ENCODE data around the gene SLC25A19. TPM values are rescaled to one million over a fixed set of nuclear protein-coding genes. Genes with fewer than 3 reads are reported as not detected.

The SLC25A19 gene
- total and polyA plus RNA-seq, 2 donors (not counting 1 experiment from before 2014, with no cell fraction given), result 36.8 to 46.4 TPM

DNA sequence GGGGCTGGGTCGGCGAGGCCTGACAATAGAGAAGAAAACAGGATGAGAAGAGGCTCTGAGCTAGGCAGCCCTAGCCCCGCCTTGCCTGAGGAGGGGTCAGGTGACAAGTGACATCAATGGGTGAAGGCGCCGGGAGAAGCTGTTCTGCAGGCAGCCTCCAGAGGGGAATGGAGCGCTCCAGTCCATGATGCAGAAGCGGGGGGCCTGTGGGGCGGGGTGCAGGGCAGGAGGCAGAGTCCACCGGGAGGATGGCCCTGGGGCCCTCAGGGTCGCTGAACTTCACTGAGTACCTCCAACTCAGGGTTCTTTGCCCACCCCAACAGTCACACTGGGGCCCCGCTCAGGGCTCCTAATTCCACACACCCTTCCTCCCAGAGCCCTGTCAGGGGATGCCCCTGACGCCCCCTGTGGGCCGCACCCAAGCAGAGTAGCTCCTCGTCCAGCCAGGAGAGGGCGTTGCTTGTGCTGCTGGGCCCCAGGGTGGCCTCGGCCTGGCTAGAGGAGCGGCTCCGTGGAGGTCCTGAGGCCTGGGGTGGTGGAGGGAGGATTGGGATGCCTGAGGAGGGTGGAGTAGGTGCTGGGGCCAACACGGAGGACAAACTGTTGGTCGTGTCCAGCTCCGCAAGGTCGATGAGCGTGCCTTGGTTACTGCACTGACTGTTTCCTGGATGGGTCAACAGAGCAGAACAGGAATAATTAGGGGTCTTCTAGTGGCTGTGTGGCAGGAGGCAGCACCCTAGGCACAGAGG is 48.7 kb downstream of the SLC25A19 start:
- Histone ChIP-seq H3K9ac (ENCODE audit: low read length) (no peak overlapping the region), H3K79me2 (ENCODE audit: control insufficient read depth, insufficient read depth, low read length) (peaks cover 7% of the 10 kb centered on the region), H3K4me3 (ENCODE audit: control extremely low read depth in 1 of 5, extremely low read depth in 1 of 5, insufficient read depth in 1 of 5, low read depth in 2 of 5, low read length in 4 of 5) (no peak overlapping the region), H3K9me3 (ENCODE audit: control extremely low read depth in 1 of 3, control insufficient read depth in 2 of 3, insufficient read depth in 1 of 3, low read length in 2 of 3) (no peaks in the 10 kb centered on the region), H4K20me1 (ENCODE audit: control insufficient read depth, insufficient read depth, low read length, poor library complexity, severe bottlenecking) (no peaks in the 10 kb centered on the region), H3K4me1 (ENCODE audit: control insufficient read depth in 2 of 2, insufficient read depth in 2 of 2, low read length in 2 of 2) (peaks cover 13 to 58% of the 10 kb centered on the region in 2 donors), H3K36me3 (replicated peaks in 1 of 2; ENCODE audit: control extremely low read depth in 1 of 2, control insufficient read depth in 1 of 2, extremely low read depth in 1 of 2, insufficient read depth in 2 of 2, low read length in 1 of 2) (peaks cover 6 to 91% of the 10 kb centered on the region in 2 experiments), H3K4me2 (replicated peaks; ENCODE audit: low read depth, low read length, poor library complexity, severe bottlenecking) (no peak overlapping the region), H3K27ac (ENCODE audit: low read length in 2 of 2) (peak overlapping the region; percentile 18 to 55), H2AFZ (ENCODE audit: insufficient read depth, low read depth, low read length, poor library complexity, severe bottlenecking) (no peak overlapping the region), H3K27me3 (replicated peaks in 1 of 4; ENCODE audit: control extremely low read depth in 1 of 4, control insufficient read depth in 3 of 4, insufficient read depth in 4 of 4, low read length in 3 of 4) (no peaks in the 10 kb centered on the region)
- TF ChIP-seq EZH2 (IDR thresholded peaks at IDR 0.05; ENCODE audit: borderline replicate concordance, insufficient read depth, low read depth, low read length, poor library complexity, severe bottlenecking), result no peak
- TF ChIP-seq, protein P1, sequence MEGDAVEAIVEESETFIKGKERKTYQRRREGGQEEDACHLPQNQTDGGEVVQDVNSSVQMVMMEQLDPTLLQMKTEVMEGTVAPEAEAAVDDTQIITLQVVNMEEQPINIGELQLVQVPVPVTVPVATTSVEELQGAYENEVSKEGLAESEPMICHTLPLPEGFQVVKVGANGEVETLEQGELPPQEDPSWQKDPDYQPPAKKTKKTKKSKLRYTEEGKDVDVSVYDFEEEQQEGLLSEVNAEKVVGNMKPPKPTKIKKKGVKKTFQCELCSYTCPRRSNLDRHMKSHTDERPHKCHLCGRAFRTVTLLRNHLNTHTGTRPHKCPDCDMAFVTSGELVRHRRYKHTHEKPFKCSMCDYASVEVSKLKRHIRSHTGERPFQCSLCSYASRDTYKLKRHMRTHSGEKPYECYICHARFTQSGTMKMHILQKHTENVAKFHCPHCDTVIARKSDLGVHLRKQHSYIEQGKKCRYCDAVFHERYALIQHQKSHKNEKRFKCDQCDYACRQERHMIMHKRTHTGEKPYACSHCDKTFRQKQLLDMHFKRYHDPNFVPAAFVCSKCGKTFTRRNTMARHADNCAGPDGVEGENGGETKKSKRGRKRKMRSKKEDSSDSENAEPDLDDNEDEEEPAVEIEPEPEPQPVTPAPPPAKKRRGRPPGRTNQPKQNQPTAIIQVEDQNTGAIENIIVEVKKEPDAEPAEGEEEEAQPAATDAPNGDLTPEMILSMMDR (IDR thresholded peaks at IDR 0.05), result peak; percentile 48
- Mint-ChIP-seq H3K4me3 (no peak overlapping the region), H3K27me3 (no peaks in the 10 kb centered on the region), H3K27ac (peak overlapping the region; percentile 67), H3K4me1 (peaks cover 40% of the 10 kb centered on the region), H3K9me3 (ENCODE audit: insufficient read depth) (no peaks in the 10 kb centered on the region)
- WGBS (ENCODE audit: insufficient coverage), result 85% methylated on average over 20 of the region's 23 CpGs
- intact Hi-C loops (cut with micrococcal nuclease), result no loop called here
- ChIA-PET CTCF (interaction anchor here (0.5 to 3.8 kb wide), 9 partner anchors 10 to 279 kb away, joined by 3 to 25 read pairs (median 10); partner anchors contain the start of genes GGA3, MIF4GD and MRPS7), POLR2A (no interaction called here)
- no peak for ATAC-seq (ENCODE audit: low read depth)
- peak; percentile 49 for DNase-seq

DNA sequence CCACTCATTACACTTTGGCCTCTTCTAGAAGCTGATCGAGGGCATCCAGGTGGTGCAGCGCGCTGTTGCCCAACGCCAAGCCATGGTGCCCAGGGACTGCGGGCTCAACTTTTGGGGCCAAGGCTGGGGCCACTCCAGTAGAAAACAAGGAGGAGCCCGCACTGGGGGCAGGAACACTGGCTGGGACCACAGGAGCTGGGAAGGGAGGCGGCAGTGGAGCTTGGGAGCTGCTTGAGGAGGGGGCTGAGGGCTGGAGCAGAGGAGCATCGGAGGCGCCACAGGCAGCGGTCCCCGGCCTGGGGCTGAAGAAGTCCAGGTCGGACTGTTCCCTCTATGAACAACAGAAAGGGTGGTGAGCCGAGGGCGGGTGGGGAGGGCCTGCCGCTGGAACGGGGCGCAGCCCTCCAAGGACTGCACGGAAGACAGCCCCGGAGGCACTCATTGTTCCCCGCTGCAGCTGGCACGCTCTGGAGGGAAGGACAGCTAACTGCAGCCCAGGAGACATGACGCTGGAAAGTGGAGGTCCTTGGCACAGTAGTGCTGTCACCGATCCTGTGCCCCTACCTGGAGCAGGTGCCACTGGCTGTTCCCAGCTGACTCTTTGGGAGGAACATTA is 49.3 kb downstream of the SLC25A19 start:
- Histone ChIP-seq H2AFZ (ENCODE audit: insufficient read depth, low read depth, low read length, poor library complexity, severe bottlenecking) (no peak overlapping the region), H3K9ac (ENCODE audit: low read length) (no peak overlapping the region), H3K9me3 (ENCODE audit: control extremely low read depth in 1 of 3, control insufficient read depth in 2 of 3, insufficient read depth in 1 of 3, low read length in 2 of 3) (no peaks in the 10 kb centered on the region), H3K79me2 (ENCODE audit: control insufficient read depth, insufficient read depth, low read length) (peaks cover 3% of the 10 kb centered on the region), H4K20me1 (ENCODE audit: control insufficient read depth, insufficient read depth, low read length, poor library complexity, severe bottlenecking) (no peaks in the 10 kb centered on the region), H3K36me3 (replicated peaks in 1 of 2; ENCODE audit: control extremely low read depth in 1 of 2, control insufficient read depth in 1 of 2, extremely low read depth in 1 of 2, insufficient read depth in 2 of 2, low read length in 1 of 2) (peaks cover 12 to 90% of the 10 kb centered on the region in 2 experiments), H3K4me2 (replicated peaks; ENCODE audit: low read depth, low read length, poor library complexity, severe bottlenecking) (no peak overlapping the region), H3K4me1 (ENCODE audit: control insufficient read depth in 2 of 2, insufficient read depth in 2 of 2, low read length in 2 of 2) (peaks cover 13 to 51% of the 10 kb centered on the region in 2 donors), H3K27ac (ENCODE audit: low read length in 2 of 2) (no peak overlapping the region), H3K27me3 (replicated peaks in 1 of 4; ENCODE audit: control extremely low read depth in 1 of 4, control insufficient read depth in 3 of 4, insufficient read depth in 4 of 4, low read length in 3 of 4) (no peaks in the 10 kb centered on the region), H3K4me3 (ENCODE audit: control extremely low read depth in 1 of 5, extremely low read depth in 1 of 5, insufficient read depth in 1 of 5, low read depth in 2 of 5, low read length in 4 of 5) (no peak overlapping the region)
- no peak for TF ChIP-seq EZH2 (IDR thresholded peaks at IDR 0.05; ENCODE audit: borderline replicate concordance, insufficient read depth, low read depth, low read length, poor library complexity, severe bottlenecking)
- TF ChIP-seq, protein P1 (IDR thresholded peaks at IDR 0.05), result no peak
- ChIA-PET CTCF (interaction anchor here (0.5 to 3.8 kb wide), 15 partner anchors 10 to 282 kb away, joined by 3 to 25 read pairs (median 8); partner anchors contain the start of genes GGA3, MIF4GD and MRPS7), POLR2A (interaction anchor here (0.7 kb wide), 1 partner anchor 60 kb away, joined by 6 read pairs; no protein-coding TSS in a partner anchor)
- no peak for ATAC-seq (ENCODE audit: low read depth)
- H3K4me1 Mint-ChIP-seq, result peaks cover 40% of the 10 kb centered on the region
- intact Hi-C loops (cut with micrococcal nuclease), result no loop called here
- no peak for DNase-seq
- H3K27me3 Mint-ChIP-seq, result no peaks in the 10 kb centered on the region
- no peaks in the 10 kb centered on the region for H3K9me3 Mint-ChIP-seq (ENCODE audit: insufficient read depth)
- H3K27ac Mint-ChIP-seq, result peak overlapping the region; percentile 67
- no peak overlapping the region for H3K4me3 Mint-ChIP-seq
- 98% methylated on average over 23 of the region's 23 CpGs for WGBS (ENCODE audit: insufficient coverage)

Measured in B cell (primary cell).